ENCODE measurements around the gene DEFB132. TPM values are rescaled to one million over a fixed set of nuclear protein-coding genes. Genes with fewer than 3 reads are reported as not detected.

The DEFB132 gene
- 10 to 100 TPM in 2 of 4 donors, under 1 TPM in 1, not detected in 1; 0.66 to 38.4 (median 10.4) TPM for total RNA-seq

- no peak for TF ChIP-seq CTCF (IDR thresholded peaks at IDR 0.05; ENCODE audit: low read depth)
Observed at GRCh38 chr20:257419-257818, at the start of gene DEFB132. Gene DEFB132 (plus strand): TSS chr20:257724. CDS start chr20:257779, 55 bp downstream.

DNA sequence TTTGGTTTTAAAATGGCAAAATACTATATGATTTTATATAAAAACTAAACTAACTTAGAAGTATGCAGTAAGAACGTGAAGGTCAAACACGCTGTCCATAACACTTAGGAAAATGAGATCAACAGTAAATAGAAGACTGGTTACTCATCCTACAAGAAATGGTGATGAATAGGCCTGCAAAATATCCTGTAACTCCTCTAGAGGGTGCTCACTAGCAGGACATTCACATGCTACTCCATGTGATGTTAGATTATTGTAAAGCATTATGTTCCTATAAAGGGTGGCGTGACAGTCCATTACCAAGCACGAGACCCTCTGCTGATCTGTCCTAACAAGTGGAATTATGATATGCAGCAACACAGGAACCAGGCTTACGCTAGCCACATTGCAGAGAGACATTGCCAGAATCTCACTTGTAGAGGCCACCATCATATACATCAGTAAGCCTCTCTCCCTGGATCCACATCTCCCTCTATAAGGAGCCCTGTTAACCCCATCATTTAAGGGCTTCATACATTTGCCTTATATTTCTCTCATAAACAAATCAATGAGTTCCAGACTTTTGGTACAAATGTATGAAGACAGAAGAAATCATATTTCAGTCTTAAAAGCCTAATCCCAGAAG is 48.5 kb upstream of the DEFB132 start:
- no peak for TF ChIP-seq CTCF (IDR thresholded peaks at IDR 0.05; ENCODE audit: low read depth)

DNA sequence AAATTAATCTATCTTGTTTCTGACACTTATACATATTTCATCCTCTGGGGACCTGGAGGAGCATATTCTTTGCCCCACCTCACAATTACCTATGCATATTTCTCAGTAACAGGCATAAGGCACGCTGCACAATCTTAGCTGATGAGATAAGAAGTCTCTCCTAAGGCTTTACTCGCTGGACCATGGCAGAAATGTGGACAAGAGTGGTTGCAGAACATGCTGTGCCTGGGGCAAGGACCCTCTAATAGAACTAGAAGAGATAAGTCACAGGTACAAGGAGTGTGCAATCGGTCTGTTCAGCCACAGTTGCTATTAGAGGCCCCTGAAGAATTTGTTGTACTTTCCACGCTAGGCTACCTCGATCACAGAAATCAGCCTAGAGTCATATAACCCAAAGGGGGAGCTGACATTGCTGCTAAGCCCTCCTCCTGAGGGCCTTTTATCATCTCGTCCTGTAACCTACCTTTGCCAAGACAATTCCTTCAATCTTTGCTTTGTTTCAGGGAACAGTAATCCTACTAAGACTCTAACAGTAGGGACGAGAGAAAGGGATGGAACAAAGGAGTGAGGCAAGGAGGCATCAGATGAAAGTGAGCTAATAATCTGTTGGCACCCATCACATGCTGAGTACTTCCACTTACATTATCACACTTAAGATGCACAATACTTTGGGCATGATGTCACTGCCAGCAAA is 46.6 kb upstream of the DEFB132 start:
- TF ChIP-seq CTCF (IDR thresholded peaks at IDR 0.05; ENCODE audit: low read depth) = no peak

DNA sequence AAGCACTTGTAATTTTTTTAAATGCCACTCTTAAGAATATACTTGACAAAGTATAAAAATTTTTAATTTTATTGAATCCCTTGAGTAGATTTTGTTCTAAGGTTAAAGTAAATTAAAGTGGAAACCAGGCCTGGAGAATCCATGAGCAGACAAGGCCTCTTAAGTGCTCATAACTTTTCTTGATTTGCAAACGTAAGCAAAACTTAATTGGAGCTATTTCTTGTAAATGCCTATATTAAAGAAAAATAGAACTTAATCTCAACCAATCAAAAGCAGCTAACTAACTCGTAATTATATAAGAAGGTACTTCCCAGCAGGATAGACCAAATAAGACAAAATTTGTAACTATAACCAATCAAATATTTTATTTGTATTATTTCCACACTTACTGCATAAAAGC is 43.1 kb upstream of the DEFB132 start:
- TF ChIP-seq CTCF (IDR thresholded peaks at IDR 0.05; ENCODE audit: low read depth) = no peak

- TF ChIP-seq CTCF (IDR thresholded peaks at IDR 0.05; ENCODE audit: low read depth) = no peak
Observed at GRCh38 chr20:215796-216195, 41.7 kb upstream of the DEFB132 start.

DNA sequence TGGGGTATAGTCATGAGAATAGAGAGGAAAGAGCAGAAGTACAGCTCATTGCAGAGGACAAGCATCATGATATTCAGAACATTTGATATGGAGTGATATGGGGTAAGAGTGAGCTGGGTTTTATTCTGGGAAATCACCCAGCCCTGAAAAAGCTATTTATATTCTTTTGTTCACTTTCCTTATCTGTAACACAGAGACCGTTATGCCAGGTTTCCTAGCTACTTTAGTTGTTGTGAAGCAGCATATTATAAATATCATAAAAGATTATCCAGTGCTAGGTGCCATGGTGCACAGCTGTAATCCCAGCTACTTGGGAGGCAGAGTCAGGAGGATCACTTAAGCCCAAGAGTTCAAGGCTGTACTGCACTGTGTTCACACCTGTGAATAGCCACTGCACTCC is 40.3 kb upstream of the DEFB132 start:
- TF ChIP-seq CTCF (IDR thresholded peaks at IDR 0.05; ENCODE audit: low read depth) = no peak

- no peak for TF ChIP-seq CTCF (IDR thresholded peaks at IDR 0.05; ENCODE audit: low read depth)
Observed at GRCh38 chr20:219290-220115, 38.0 kb upstream of the DEFB132 start.

All from subcutaneous adipose tissue (tissue), 4 donors.